NAMALWA (cell line): Measurements from ENCODE around the gene PHF10.

Experiments
- DNase-seq: peaks from one replicate; pipeline ENCODE4 v3.0.0-alpha.2; 2015; ENCODE audit warnings: low spot score

Gene PHF10

DNA sequence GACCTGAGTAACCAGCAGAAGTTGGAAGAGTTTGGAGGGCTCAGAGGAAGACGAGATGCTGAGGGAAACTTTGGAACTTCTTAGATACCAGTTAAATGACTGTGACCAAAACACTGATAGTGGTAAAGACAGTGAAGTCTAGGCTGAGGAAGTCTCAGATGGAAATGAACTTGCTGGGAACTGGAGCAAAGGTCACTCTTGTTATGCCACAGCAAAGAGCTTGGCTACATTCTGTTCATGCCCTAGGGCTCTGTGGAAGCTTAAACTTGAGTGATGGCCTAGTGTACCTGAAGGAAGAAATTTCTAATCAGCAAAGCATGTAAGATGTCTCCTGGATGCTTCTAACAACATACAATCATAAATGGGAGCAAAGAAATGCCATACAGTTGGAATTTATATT lies 47.2 kb downstream of the PHF10 start:
- no peak for DNase-seq

DNA sequence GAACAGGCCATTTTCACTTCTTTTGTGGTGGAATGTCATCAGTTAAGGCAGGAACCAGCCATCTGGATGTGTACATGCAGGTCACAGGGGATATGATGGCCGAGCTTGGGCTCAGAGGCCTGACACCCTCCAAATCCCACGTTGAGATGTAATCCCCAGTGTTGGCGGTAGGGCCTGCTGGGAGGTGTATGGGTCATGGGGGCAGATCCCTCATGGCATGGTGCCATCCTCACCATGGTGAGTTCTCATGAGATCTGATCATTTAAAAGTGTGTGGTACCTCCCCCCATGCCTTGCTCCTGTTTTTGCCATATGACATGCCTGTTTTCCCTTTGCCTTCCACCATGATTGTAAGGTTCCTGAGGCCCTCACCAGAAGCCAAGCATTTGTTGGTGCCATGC lies 49.3 kb downstream of the PHF10 start:
- DNase-seq, result no peak

DNA sequence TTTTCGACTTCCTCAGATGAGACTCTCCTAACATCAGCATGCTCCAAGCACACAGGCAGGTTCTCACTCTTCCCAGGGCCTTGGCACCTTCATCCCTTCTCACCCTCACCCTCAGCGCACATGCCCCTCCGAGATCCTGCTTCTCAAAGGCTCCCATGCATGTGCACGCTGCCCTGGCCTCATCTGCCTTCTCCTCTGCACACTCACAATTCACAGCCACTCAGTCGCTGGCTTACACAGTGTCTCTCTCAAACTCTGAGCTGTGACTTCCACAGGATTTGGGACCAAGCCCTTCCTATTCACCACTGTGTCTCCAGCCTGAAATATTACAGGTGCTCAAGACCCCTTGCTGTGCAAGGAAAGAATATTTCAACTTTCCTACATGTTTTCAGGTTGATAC lies 52.7 kb downstream of the PHF10 start:
- no peak for DNase-seq

DNA sequence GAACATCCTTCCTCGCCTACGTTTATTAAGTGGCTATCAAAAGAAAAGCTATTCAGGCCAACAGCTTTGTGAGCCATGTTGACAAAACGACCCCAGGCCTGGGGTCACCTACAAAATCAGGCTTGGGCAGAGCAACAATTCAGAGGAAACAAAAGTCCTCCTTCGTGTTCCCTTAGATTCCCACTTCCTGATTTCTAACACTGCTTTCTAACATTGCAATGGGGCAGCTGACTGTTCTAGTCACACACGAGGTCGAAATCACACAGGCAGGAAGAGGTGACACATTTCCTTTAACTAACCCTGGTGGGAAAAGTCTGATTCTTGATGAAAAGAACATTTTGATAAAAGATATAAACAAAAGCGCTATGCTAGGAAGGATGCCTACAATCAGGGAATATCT lies 54.4 kb downstream of the PHF10 start:
- DNase-seq, result no peak

DNA sequence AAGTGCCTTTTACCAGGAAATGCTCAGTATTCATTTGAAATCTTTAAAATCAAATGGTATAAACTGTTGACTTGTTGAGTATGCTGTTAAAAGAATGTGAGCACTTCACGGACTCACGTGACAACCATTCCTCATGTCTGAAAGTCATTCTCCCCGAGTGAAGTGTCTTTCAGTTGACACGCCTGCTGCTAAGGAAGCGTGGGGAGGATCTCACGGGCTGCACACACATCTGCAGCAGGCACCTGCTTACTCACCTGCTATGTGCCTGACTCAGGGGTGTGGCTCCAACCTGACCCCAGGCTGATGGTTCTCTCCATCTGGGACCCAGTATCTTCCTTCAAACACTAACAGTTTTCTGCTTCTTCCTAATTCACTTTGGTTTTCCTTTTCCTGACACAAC lies 55.2 kb downstream of the PHF10 start:
- DNase-seq, result no peak

DNA sequence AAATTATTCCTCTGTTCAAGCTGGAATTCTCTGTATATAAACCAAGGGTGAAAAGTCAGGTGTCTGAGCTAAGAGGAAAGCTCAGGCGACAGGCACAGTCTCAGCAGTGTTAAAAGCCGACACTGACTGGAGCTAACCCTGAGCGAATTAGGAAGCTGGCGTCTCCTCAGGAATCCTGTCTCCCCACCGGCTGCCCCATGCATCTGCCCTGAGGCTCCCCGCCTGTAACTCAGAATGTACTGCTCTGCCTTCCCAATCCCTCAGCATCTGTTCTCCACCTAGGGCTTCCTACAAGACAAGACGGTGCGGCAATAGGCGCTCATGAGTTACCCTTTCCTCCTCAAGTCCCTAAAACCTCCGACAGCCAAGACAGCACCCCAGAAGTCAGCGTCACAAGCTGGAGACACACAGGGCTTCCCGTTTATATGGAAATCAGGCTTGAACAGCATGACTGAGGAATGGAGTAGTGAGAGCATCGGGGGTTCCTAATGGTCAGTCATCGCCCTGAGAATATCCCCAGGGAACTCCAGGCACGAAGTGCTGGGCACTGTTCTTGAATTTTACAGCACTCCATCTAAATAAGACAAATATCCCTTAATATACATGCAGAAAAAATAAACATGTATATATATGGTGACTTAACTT lies 56.0 kb downstream of the PHF10 start:
- no peak for DNase-seq

DNA sequence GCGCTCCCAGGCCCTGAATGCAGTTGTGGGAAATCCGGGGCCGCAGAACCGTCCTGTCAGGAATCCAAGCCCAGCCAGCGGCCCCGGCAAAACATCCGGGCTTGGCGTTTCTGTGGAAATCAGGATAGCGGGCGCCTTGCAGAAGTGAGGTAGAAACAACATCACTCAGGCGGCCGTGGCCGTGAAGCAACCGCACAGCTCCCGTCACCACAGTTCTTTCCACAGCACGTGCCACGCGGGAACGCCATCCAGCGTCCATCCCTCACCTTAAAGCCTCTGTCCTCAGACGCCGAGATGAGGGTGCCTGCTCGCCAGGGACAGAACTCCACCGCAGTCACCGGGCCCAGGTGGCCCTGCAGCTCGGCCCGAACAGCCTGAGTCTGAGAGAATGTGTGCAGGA lies 56.6 kb downstream of the PHF10 start:
- no peak for DNase-seq

DNA sequence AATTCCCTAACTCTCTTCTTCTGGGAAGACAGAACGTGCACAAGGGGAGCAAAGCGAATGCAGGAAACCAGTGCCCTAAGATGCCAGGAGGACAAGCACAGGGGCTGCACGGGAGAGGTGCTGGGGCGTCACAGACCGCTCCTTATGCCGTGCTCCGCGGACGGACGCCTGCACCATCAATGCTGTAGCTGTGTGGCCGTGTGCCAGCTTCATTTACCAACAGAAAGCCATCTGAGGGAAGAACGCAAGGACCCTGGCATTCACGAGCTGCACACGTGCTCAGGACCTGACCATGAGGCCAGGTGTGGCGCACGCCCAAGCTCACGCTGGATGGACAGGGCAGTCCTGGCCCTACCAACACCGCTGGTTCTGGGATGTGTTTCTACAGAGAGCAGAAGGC lies 57.9 kb downstream of the PHF10 start:
- DNase-seq, result no peak

DNA sequence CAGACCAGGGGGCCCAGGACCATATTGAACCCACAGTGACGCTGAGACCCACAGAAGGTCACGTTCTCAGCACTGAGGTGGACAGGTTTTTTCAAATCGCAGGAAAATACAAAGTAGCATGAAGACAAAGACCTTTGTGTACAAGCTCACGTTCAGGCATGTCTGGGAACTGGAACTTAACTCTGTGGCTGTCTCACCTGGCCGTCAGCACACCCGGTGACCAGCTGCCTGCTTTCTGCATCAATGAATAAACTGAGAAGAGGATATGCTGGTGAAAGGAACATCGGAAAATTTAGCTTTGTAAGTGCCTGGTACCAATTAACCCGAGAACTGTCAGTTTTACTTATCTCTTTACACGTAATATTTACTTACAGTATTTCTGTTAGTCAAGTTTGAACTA lies 59.0 kb downstream of the PHF10 start:
- DNase-seq, result no peak

DNA sequence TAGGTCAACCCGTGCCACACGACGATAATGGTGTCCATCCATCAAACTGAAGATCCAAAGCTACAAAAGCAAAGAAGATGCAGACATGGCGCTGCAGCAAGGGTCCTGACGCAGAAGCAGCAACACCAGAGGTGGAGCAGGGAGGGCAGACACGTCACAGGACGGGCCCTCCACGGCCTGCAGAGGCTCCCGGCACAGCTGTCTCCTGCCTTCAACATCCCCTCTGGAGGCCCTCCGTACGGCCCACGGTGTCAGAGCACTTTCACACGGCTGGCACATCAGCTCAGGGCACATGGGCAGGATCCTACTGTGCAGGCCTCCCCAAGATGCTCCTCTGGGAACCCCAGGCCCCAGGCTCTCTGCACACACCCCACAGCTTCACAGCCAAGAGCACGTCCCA lies 60.1 kb downstream of the PHF10 start:
- DNase-seq, result no peak

DNA sequence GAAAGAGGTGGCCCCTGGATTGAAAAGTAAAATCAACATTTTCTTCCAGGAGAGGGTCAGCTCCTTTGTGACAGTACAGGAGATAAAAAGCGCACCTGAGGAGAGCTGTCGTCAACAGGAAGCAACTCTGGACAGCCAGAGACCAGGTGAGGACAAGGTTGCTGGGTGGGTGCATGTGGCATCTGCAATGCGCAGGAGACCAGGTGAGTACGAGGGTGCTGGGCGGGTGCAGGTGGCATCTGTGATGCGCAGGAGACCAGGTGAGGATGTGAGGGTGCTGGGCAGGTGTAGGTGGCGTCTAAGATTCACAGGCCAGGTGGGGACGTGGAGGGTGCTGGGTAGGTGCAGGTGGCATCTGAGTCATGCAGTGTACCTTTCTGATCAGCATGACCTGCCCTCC lies 60.8 kb downstream of the PHF10 start:
- DNase-seq, result no peak

DNA sequence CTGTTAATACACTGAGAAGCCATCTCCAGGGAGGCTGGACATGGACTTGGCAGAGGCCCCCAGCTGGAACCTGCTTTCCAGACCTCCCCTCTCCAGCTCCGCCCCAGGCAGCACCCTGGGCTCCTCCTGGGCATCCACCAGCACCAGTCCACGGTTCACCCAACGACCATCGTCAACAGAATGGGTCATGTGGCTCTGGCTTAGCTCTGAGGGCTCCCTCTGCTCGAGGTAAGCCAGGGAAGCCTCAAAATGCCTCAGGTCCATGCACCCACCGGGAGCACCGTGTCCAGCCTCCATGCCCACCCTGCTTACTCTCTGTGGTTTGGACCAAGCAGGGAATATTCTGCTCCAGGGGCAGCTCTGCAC lies 62.9 kb downstream of the PHF10 start:
- DNase-seq, result no peak

DNA sequence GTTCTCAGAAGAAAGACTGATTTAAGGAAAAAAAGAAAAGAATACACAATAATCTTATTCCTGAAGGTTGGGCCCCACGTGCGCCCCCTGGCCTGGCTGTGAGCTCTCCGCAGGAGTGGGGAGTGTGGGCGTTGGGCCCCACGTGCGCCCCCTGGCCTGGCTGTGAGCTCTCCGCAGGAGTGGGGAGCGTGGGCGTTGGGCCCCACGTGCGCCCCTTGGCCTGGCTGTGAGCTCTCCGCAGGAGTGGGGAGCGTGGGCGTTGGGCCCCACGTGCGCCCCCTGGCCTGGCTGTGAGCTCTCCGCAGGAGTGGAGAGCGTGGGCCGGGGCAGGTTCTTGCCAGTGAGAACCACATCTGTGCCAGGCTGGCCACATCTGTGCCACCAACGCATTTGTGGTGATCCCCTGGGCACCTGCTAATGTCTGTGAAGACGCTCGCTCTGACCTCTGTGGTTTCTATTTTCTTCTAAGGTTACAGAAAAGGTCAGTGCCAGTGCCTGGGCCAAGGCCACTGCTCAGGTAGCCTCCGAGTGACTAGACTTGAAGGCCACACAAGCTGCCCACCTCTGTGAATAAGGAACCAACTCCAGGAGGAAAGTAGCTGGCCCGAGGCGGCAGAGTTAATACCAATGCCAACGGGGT lies 63.4 kb downstream of the PHF10 start:
- DNase-seq, result no peak

DNA sequence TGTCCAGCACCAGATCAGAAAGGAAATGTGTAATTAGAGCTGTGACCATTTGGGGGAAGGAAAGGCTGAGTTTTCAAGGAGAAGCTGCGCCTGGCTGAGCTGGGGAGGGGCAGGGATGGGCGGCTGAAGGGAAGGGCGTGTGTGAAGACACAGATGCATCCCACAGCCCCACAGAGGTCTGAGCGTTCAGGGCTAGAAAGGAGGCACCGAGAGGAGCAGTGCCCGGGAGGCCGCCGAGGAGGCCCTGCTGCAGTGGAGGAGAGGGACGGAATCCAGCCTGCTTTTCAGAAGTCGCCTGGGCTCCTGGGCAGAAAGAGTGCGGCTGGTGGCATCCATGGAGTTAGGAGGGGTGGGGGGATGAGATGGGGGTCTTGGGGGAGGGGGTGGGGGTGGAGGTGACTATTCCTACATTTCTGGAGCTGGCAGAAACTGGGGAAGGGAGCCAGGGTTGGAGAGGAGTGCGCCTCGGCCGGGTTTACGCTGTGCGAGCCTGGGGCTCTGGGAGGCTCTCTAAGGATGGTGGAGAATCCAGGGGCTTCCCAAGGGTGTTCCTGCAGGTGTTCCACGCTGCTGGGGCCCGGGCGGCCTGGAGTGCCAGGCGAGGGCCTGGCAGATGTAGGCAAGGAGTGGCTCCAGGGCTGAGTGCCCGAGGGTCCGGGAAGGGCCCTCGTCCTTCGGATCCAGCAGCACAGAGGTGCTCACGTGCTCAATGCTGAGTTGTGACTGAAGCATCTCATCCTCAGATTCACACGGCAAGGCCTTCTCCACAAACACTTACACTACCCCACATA lies 64.3 kb downstream of the PHF10 start:
- no peak for DNase-seq

DNA sequence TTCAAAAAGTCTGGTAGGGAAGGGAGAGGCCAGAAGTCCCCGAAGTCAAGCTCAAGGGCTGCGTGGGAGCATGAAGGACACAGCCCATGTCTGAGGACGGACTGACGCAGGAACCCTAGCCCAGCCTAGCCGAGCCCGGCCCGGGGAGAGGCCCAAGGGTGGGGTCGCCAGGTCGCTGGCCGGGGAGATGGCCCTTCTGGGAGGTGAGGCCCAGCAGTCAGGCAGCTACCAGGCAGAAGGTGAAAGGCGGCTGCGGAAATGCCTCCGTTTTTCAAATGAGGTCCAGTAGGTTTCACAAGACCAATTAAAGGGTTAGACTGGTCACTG lies 67.1 kb downstream of the PHF10 start:
- no peak for DNase-seq

DNA sequence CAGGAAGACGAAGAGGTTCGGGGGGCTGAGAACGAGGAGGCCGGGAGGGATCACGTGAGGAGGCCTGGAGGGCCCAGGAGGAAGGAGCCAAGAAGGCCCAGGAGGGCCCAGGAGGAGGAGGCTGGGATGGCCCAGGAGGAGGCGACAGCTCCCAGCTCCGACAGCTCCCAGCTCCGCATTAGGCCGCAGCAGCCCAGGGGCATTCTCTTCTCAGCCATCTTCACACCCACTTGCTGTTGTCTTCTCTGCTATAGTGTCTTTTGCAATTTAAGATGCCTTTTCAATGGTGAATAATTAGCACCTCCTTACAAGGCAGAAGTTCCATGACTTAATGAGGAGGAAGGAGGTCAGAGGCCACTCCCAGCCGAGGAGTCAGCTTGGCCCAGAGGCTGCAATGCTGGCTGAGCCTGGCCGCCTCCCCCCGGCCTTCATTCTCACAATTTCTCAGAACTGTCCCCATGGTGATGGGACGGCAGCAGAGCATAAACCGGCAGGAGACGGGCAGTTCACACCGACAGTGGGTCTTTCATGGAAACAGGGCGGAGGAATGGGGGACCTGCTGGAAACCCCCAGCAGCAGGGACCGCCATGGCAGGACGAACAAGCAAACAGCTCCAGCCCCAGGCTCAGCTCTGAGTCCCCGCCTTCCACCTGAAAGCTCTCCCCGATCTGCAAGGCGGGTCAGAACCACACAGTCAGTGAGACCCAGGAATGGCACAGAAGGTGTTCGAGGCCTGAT lies 67.6 kb downstream of the PHF10 start:
- DNase-seq, result no peak

DNA sequence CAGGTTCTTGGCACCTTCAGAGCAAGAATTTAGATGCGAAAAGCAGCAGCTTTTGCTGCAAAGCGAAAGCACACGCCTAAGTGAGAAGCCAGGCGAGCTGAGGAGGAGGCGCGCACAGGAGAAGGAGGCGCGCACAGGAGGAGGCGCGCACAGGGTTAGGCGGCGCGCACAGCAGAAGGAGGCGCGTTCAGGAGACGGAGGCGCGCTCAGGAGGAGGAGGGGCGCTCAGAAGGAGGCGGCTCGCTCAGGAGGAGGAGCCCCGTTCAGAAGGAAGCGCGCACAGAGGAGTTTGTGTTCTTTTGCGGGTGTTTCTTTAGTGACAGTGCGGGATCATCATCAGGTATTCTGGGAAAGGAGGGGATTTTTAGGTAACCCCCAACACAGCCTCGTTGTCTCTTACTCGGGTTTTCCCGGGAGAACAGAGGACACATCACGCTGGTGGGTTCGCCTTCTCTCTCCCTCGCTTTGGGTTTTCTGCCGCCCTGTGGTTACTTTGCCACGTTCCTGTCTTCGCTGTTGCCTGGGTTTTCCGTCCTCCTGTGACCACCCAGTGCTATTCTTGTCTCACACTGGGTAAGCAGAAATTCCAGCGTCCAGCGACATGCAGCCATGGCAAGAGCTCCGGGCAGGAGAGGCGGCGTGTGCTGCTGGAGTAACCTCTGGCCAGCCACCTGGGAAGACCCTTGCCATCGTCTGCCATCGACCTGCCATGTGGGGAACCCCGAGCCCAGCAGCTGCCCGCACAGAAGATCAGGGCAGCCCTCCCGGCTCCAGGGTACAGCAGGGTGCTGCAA lies 69.5 kb downstream of the PHF10 start:
- DNase-seq, result peak; percentile 63
